ENCODE results near the gene WDR62. TPM values are rescaled to one million over a fixed set of nuclear protein-coding genes. Genes with fewer than 3 reads are reported as not detected.

Gene WDR62
- total and polyA plus RNA-seq, 10 of the 15 experiments (the other 5 are each of a cell fraction or from before 2014, with no cell fraction given): 0.08 to 20.6 (median 10.9) TPM

DNA sequence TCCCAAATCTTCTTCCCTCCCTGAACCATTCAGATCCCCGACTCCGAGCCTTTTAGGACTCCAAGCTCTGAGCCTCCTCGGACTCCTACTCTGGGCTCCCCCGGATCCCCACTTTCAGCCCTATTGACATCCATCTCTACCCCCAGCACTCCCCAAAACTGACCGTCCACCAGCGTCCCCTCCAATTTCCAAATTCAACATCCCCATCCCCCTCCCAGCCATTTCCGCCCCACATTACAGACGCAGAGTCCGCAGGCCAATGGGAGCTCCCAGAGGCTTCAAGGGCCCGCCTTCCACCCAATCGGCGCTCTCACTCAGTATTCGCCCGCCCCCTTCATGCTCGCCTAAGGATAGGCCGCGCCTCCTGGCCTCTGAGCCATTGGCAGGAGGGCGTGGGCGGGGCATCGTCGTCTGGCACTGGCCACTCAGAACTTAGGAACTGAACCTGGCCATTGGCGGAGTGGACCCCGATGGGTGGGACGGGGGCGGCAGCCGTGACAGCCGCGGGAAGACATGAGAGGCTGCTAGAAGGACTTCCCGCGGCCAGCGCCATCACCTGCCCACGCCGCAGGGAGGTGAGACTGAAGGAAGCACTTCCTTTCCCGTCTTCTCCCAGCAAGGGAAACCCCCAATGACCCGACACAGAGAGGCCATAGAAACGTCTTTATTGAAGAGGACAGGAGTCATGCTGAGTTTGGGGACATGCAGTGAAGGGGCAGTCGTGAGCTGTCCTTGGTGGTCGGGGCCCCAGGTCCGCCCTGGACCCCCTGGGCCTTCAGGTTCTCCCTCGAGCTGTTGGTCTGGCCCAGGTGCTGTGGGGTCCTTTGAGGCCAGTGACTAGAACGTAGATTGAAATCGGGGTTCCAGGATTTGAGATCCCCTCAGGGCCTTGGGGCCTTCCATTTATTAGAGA lies 40.4 kb upstream of the WDR62 start, which contains the start of gene ALKBH6 (continued):
- TF ChIP-seq SUZ12 (IDR thresholded peaks at IDR 0.05; ENCODE audit: unreplicated experiment): no peak
- peak; percentile 67 for TF ChIP-seq SMAD1 (IDR thresholded peaks at IDR 0.05; ENCODE audit: low read depth, partially characterized antibody)
- no peak for TF ChIP-seq MEF2A (IDR thresholded peaks at IDR 0.05; ENCODE audit: insufficient read depth, low read depth, low read length)
- TF ChIP-seq, protein P1, sequence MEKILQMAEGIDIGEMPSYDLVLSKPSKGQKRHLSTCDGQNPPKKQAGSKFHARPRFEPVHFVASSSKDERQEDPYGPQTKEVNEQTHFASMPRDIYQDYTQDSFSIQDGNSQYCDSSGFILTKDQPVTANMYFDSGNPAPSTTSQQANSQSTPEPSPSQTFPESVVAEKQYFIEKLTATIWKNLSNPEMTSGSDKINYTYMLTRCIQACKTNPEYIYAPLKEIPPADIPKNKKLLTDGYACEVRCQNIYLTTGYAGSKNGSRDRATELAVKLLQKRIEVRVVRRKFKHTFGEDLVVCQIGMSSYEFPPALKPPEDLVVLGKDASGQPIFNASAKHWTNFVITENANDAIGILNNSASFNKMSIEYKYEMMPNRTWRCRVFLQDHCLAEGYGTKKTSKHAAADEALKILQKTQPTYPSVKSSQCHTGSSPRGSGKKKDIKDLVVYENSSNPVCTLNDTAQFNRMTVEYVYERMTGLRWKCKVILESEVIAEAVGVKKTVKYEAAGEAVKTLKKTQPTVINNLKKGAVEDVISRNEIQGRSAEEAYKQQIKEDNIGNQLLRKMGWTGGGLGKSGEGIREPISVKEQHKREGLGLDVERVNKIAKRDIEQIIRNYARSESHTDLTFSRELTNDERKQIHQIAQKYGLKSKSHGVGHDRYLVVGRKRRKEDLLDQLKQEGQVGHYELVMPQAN (conservative IDR thresholded peaks at IDR 0.05): peak; percentile 88
- peak; percentile 29; the same call in 1 of the 2 replicates for TF ChIP-seq CBFB (IDR thresholded peaks at IDR 0.05; ENCODE audit: low read depth)
- TF ChIP-seq EED (IDR thresholded peaks at IDR 0.05; ENCODE audit: low read depth): peak; percentile 51; the same call in 1 of the 2 replicates
- TF ChIP-seq, protein P2, sequence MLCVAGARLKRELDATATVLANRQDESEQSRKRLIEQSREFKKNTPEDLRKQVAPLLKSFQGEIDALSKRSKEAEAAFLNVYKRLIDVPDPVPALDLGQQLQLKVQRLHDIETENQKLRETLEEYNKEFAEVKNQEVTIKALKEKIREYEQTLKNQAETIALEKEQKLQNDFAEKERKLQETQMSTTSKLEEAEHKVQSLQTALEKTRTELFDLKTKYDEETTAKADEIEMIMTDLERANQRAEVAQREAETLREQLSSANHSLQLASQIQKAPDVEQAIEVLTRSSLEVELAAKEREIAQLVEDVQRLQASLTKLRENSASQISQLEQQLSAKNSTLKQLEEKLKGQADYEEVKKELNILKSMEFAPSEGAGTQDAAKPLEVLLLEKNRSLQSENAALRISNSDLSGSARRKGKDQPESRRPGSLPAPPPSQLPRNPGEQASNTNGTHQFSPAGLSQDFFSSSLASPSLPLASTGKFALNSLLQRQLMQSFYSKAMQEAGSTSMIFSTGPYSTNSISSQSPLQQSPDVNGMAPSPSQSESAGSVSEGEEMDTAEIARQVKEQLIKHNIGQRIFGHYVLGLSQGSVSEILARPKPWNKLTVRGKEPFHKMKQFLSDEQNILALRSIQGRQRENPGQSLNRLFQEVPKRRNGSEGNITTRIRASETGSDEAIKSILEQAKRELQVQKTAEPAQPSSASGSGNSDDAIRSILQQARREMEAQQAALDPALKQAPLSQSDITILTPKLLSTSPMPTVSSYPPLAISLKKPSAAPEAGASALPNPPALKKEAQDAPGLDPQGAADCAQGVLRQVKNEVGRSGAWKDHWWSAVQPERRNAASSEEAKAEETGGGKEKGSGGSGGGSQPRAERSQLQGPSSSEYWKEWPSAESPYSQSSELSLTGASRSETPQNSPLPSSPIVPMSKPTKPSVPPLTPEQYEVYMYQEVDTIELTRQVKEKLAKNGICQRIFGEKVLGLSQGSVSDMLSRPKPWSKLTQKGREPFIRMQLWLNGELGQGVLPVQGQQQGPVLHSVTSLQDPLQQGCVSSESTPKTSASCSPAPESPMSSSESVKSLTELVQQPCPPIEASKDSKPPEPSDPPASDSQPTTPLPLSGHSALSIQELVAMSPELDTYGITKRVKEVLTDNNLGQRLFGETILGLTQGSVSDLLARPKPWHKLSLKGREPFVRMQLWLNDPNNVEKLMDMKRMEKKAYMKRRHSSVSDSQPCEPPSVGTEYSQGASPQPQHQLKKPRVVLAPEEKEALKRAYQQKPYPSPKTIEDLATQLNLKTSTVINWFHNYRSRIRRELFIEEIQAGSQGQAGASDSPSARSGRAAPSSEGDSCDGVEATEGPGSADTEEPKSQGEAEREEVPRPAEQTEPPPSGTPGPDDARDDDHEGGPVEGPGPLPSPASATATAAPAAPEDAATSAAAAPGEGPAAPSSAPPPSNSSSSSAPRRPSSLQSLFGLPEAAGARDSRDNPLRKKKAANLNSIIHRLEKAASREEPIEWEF (IDR thresholded peaks at IDR 0.05; ENCODE audit: insufficient replicate concordance, low read depth, low read length): no peak
- no peak; the same call in 1 of the 2 replicates for TF ChIP-seq BACH1 (IDR thresholded peaks at IDR 0.05; ENCODE audit: borderline replicate concordance)
- TF ChIP-seq NR2C1 (IDR thresholded peaks at IDR 0.05): no peak
- TF ChIP-seq CBX5 (IDR thresholded peaks at IDR 0.05; ENCODE audit: low read depth): no peak
- TF ChIP-seq POLR2A (IDR thresholded peaks at IDR 0.05; ENCODE audit: low read depth, low read length): peak; percentile 90
- peak; percentile 26; the same call in 1 of the 2 replicates for TF ChIP-seq SPI1 (IDR thresholded peaks at IDR 0.05; ENCODE audit: borderline replicate concordance, insufficient read depth, low read depth, low read length)
- TF ChIP-seq, protein P3, sequence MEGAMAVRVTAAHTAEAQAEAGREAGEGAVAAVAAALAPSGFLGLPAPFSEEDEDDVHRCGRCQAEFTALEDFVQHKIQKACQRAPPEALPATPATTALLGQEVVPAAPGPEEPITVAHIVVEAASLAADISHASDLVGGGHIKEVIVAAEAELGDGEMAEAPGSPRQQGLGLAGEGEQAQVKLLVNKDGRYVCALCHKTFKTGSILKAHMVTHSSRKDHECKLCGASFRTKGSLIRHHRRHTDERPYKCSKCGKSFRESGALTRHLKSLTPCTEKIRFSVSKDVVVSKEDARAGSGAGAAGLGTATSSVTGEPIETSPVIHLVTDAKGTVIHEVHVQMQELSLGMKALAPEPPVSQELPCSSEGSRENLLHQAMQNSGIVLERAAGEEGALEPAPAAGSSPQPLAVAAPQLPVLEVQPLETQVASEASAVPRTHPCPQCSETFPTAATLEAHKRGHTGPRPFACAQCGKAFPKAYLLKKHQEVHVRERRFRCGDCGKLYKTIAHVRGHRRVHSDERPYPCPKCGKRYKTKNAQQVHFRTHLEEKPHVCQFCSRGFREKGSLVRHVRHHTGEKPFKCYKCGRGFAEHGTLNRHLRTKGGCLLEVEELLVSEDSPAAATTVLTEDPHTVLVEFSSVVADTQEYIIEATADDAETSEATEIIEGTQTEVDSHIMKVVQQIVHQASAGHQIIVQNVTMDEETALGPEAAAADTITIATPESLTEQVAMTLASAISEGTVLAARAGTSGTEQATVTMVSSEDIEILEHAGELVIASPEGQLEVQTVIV (IDR thresholded peaks at IDR 0.05; ENCODE audit: borderline replicate concordance, partially characterized antibody): peak; percentile 81
- TF ChIP-seq SREBF1 (IDR thresholded peaks at IDR 0.05; ENCODE audit: low read length): no peak
- peak in 1 of 2 experiments; percentile 35; a peak in 1 of 4 replicates for TF ChIP-seq SRF (IDR thresholded peaks at IDR 0.05; ENCODE audit: low read depth in 2 of 2, low read length in 2 of 2)
- no peak for TF ChIP-seq CBX3 (IDR thresholded peaks at IDR 0.05; ENCODE audit: borderline replicate concordance, low read depth)
- TF ChIP-seq, protein P4, sequence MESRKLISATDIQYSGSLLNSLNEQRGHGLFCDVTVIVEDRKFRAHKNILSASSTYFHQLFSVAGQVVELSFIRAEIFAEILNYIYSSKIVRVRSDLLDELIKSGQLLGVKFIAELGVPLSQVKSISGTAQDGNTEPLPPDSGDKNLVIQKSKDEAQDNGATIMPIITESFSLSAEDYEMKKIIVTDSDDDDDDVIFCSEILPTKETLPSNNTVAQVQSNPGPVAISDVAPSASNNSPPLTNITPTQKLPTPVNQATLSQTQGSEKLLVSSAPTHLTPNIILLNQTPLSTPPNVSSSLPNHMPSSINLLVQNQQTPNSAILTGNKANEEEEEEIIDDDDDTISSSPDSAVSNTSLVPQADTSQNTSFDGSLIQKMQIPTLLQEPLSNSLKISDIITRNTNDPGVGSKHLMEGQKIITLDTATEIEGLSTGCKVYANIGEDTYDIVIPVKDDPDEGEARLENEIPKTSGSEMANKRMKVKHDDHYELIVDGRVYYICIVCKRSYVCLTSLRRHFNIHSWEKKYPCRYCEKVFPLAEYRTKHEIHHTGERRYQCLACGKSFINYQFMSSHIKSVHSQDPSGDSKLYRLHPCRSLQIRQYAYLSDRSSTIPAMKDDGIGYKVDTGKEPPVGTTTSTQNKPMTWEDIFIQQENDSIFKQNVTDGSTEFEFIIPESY (IDR thresholded peaks at IDR 0.05): no peak
